Body of pancreas (tissue), 4 donors: ENCODE results near the gene DENND11.
"Not testable (repeated sequence)": the region's sequence is repeated elsewhere in the genome, so short reads cannot be mapped to it uniquely, and the experiment has no call there.

Experiments used
- CTCF ChIP-seq, 7 experiments: fragments of 450-650 bp in 4 of 7; fragments of 200-600 bp in 3 of 7; sonication (generic) in 3 of 7; IDR thresholded peaks; one replicate each; pipeline ENCODE4 v1.5.1; 2016 to 2019; ENCODE audit warnings: antibody characterized with exemption in 7 of 7
- POLR2A ChIP-seq, 3 donors: fragments of 450-650 bp; IDR thresholded peaks; one replicate each; pipeline ENCODE4 v1.6.1; 2016; ENCODE audit warnings: antibody characterized with exemption in 3 of 3, mild to moderate bottlenecking in 2 of 3

DNA sequence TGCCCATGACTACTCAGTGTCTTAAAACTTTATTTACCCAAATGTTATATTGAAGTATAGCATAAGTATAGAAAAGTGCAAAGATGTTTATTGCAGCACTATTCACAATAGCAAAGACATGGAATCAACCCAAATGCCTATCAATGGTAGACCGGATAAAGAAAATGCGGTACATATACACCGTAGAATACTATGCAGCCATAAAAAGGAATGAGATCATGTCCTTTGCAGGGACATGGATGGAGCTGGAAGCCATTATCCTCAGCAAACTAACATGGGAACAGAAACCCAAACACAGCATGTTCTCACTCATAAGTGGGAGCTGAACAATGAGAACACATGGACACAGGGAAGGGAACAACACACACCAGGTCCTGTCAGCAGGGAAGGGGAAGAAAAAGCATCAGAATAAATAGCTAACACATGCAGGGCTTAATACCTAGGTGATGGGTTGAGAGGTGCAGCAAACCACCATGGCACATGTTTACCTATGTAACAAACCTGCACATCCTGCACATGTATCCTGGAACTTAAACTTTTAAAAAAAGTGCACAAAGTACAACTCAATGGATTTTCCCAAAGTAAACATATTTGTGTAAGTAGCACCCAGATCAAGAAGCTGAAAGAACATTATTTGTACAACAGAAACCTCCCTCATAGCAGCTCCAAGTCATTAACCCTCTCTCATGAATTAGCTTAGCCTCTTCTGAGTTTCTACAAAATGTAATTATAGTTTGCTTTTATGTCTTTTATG lies 12.7 kb downstream of the DENND11 start:
- TF ChIP-seq POLR2A, CTCF (IDR thresholded peaks at IDR 0.05): not testable (repeated sequence)
